Measurements from ENCODE around the gene ANXA4.

DNA sequence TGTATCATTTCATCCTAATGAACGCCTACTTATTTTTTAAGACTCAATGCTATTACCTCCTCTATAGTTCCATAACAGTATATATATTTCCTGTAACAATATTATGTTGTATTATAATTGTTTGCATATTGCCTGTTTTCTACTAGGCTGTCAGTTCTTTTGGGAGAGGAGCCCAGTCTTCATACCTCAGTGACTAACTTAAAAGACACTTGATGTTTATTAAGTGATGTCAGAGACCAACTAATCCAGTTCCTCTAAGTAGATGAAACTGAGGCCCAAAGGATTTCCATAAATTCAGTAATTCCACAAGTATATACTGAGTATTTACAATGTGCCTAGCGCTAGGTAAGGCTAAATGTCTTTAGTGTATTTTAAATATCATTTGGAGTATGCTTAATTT lies 49.5 kb upstream of the ANXA4 start:
- TF ChIP-seq, protein P1, sequence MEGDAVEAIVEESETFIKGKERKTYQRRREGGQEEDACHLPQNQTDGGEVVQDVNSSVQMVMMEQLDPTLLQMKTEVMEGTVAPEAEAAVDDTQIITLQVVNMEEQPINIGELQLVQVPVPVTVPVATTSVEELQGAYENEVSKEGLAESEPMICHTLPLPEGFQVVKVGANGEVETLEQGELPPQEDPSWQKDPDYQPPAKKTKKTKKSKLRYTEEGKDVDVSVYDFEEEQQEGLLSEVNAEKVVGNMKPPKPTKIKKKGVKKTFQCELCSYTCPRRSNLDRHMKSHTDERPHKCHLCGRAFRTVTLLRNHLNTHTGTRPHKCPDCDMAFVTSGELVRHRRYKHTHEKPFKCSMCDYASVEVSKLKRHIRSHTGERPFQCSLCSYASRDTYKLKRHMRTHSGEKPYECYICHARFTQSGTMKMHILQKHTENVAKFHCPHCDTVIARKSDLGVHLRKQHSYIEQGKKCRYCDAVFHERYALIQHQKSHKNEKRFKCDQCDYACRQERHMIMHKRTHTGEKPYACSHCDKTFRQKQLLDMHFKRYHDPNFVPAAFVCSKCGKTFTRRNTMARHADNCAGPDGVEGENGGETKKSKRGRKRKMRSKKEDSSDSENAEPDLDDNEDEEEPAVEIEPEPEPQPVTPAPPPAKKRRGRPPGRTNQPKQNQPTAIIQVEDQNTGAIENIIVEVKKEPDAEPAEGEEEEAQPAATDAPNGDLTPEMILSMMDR (IDR thresholded peaks at IDR 0.05) = no peak
- no peak for TF ChIP-seq POLR2A (IDR thresholded peaks at IDR 0.05)

Measured in thyroid gland (tissue), 4 donors.